Measurements from ENCODE around the gene TNPO1. TPM values are rescaled to one million over a fixed set of nuclear protein-coding genes. Genes with fewer than 3 reads are reported as not detected.

TNPO1 gene
- total RNA-seq, 4 donors from 2014 or later, result 73.1 to 241 (median 76.8) TPM

GRCh38 chr5:72852356-72852755 is 35.9 kb downstream of the TNPO1 start:
- Histone ChIP-seq H3K4me1 (peaks cover 0 to 37% (median 4%) of the 10 kb centered on the region in 4 donors), H3K27me3 (no peaks in the 10 kb centered on the region), H3K9me3 (no peaks in the 10 kb centered on the region), H3K4me3 (no peak overlapping the region), H3K27ac (no peak overlapping the region), H3K36me3 (peaks cover 0 to 27% (median 0%) of the 10 kb centered on the region in 3 donors)
- DNase-seq, result no peak
- TF ChIP-seq POLR2A (IDR thresholded peaks at IDR 0.05) (no peak), CTCF (IDR thresholded peaks at IDR 0.05) (no peak)

GRCh38 chr5:72854419-72854818 is 38.0 kb downstream of the TNPO1 start:
- H3K27me3 ChIP-seq, result no peaks in the 10 kb centered on the region
- H3K9me3 ChIP-seq, result no peaks in the 10 kb centered on the region
- peaks cover 0 to 38% (median 0%) of the 10 kb centered on the region in 3 donors for H3K36me3 ChIP-seq
- TF ChIP-seq POLR2A (IDR thresholded peaks at IDR 0.05) (no peak), CTCF (IDR thresholded peaks at IDR 0.05) (no peak)
- H3K4me3 ChIP-seq, result no peak overlapping the region
- DNase-seq, result no peak
- H3K4me1 ChIP-seq, result peaks cover 0 to 28% (median under 1%) of the 10 kb centered on the region in 4 donors
- no peak overlapping the region for H3K27ac ChIP-seq

GRCh38 chr5:72855821-72856220 is 39.4 kb downstream of the TNPO1 start:
- no peak for DNase-seq
- Histone ChIP-seq H3K27ac (no peak overlapping the region), H3K27me3 (no peaks in the 10 kb centered on the region), H3K4me1 (peaks cover 0 to 14% (median 0%) of the 10 kb centered on the region in 4 donors), H3K9me3 (no peaks in the 10 kb centered on the region), H3K4me3 (no peak overlapping the region), H3K36me3 (peaks cover 0 to 45% (median 0%) of the 10 kb centered on the region in 3 donors)
- no peak for TF ChIP-seq CTCF (IDR thresholded peaks at IDR 0.05)
- no peak for TF ChIP-seq POLR2A (IDR thresholded peaks at IDR 0.05)

- no peak for DNase-seq
- TF ChIP-seq CTCF (IDR thresholded peaks at IDR 0.05) (no peak), POLR2A (IDR thresholded peaks at IDR 0.05) (no peak)
Measured at GRCh38 chr5:72857396-72857795, 40.9 kb downstream of the TNPO1 start.

GRCh38 chr5:72859127-72859526 is 42.7 kb downstream of the TNPO1 start:
- H3K4me3 ChIP-seq, result no peak overlapping the region
- no peaks in the 10 kb centered on the region for H3K4me1 ChIP-seq
- peaks cover 0 to 61% (median 0%) of the 10 kb centered on the region in 3 donors for H3K36me3 ChIP-seq
- no peaks in the 10 kb centered on the region for H3K27me3 ChIP-seq
- TF ChIP-seq CTCF (IDR thresholded peaks at IDR 0.05), result no peak
- H3K9me3 ChIP-seq, result no peaks in the 10 kb centered on the region
- no peak overlapping the region for H3K27ac ChIP-seq
- no peak for DNase-seq

More at GRCh38 chr5:72857396-72857795, 40.9 kb downstream of the TNPO1 start:
- Histone ChIP-seq H3K4me1 (peaks cover 0 to 5% (median 0%) of the 10 kb centered on the region in 4 donors), H3K9me3 (no peaks in the 10 kb centered on the region), H3K4me3 (no peak overlapping the region), H3K36me3 (peaks cover 0 to 56% (median 0%) of the 10 kb centered on the region in 3 donors), H3K27ac (no peak overlapping the region), H3K27me3 (no peaks in the 10 kb centered on the region)

- H3K4me1 ChIP-seq, result no peaks in the 10 kb centered on the region
- no peaks in the 10 kb centered on the region for H3K9me3 ChIP-seq
- H3K4me3 ChIP-seq, result no peak overlapping the region
- no peak for TF ChIP-seq POLR2A (IDR thresholded peaks at IDR 0.05)
- no peak for TF ChIP-seq CTCF (IDR thresholded peaks at IDR 0.05)
- H3K27ac ChIP-seq, result no peak overlapping the region
- H3K27me3 ChIP-seq, result no peaks in the 10 kb centered on the region
- DNase-seq, result no peak
- peaks cover 0 to 74% (median 0%) of the 10 kb centered on the region in 3 donors for H3K36me3 ChIP-seq
Measured at GRCh38 chr5:72860499-72860898, 44.0 kb downstream of the TNPO1 start.
